HG03442 (cell line): Measurements from ENCODE around the gene ANKRD11.

Experiments used
- ATAC-seq: cut with Tn5 transposase; IDR thresholded peaks from one replicate; pipeline ENCODE4 v1.9.1; 2021; ENCODE audit warnings: mild to moderate bottlenecking, moderate library complexity; ENCODE audit not compliant: unreplicated experiment

Gene ANKRD11

GRCh38 chr16:89319886-89320781 lies 170.2 kb downstream of the ANKRD11 start:
- ATAC-seq, result no peak

- ATAC-seq, result no peak
Observed at GRCh38 chr16:89319631-89319885, 170.8 kb downstream of the ANKRD11 start.

GRCh38 chr16:89318871-89319630 lies 171.3 kb downstream of the ANKRD11 start:
- ATAC-seq, result no peak

- no peak for ATAC-seq
Observed at GRCh38 chr16:89318430-89318758, 172.0 kb downstream of the ANKRD11 start.

GRCh38 chr16:89317729-89318429 lies 172.5 kb downstream of the ANKRD11 start:
- ATAC-seq, result no peak

GRCh38 chr16:89317101-89317671 lies 173.2 kb downstream of the ANKRD11 start:
- ATAC-seq, result no peak

- ATAC-seq, result no peak
Observed at GRCh38 chr16:89316701-89317100, 173.7 kb downstream of the ANKRD11 start.

GRCh38 chr16:89315791-89316581 lies 174.4 kb downstream of the ANKRD11 start:
- no peak for ATAC-seq

GRCh38 chr16:89315271-89315670 lies 175.1 kb downstream of the ANKRD11 start:
- no peak for ATAC-seq

GRCh38 chr16:89314854-89315253 lies 175.5 kb downstream of the ANKRD11 start:
- no peak for ATAC-seq

- ATAC-seq, result no peak
Observed at GRCh38 chr16:89314357-89314756, 176.0 kb downstream of the ANKRD11 start.

- ATAC-seq, result no peak
Observed at GRCh38 chr16:89313583-89313982, 176.8 kb downstream of the ANKRD11 start.

- ATAC-seq, result no peak
Observed at GRCh38 chr16:89312598-89313299, 177.6 kb downstream of the ANKRD11 start.

GRCh38 chr16:89312194-89312593 lies 178.2 kb downstream of the ANKRD11 start:
- no peak for ATAC-seq

- no peak for ATAC-seq
Observed at GRCh38 chr16:89311636-89312035, 178.7 kb downstream of the ANKRD11 start.

GRCh38 chr16:89309438-89310122 lies 180.8 kb downstream of the ANKRD11 start:
- ATAC-seq, result no peak

GRCh38 chr16:89308391-89309333 lies 181.7 kb downstream of the ANKRD11 start:
- ATAC-seq, result no peak

- no peak for ATAC-seq
Observed at GRCh38 chr16:89307421-89307805, 182.9 kb downstream of the ANKRD11 start.
